ENCODE results near the gene DCUN1D2.
"Not testable (repeated sequence)": the region's sequence is repeated elsewhere in the genome, so short reads cannot be mapped to it uniquely, and the experiment has no call there.

DCUN1D2 gene

DNA sequence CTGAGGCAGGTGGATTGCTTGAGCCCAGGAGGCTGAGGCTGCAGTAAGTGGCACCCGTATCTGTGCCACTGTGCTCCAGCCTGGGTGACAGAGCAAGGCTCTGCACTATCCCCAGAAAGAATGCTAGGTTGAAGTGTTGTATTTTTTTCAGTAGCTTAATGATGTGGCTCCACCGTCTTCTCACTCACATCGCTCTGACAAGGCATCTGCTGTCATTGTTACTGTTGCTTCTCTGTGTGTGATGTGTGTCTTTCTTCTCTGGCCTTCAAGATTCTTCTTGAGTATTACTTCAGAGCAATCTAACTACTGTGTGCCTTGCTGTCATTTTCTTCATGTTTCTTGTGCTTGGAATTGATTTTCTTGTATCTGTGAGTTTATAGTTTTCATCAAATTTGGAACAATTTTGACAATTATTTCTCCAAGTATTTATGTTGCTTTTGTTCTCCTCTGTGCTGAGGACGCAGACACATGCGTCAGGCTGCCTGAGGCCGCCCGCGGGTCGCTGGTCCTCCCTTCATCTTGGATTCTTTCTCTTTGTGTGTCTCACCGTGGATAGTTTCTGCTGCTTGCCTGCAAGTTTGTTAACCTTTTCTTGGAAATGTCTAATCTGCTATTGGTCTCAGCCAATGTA lies 48.0 kb downstream of the DCUN1D2 start:
- DNase-seq, result no peak

DNA sequence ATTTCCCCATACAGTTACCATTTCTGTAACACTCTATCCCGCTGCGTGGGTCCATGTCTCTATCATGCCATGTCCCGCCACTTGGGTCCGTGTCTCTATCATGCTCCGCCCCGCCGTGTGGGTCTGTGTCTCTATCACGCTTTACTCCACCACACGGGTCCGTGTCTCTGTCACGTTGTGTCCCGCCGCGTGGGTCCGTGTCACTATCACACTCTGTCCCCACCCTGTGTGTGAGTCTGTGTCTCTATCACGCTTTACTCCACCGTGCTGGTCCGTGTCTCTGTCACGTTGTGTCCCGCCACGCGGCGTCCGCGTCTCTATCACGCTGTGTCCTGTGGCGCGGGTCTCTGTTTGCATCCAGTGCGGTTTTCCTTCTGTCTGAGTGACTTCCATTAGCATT lies 48.9 kb downstream of the DCUN1D2 start:
- DNase-seq, result no peak

DNA sequence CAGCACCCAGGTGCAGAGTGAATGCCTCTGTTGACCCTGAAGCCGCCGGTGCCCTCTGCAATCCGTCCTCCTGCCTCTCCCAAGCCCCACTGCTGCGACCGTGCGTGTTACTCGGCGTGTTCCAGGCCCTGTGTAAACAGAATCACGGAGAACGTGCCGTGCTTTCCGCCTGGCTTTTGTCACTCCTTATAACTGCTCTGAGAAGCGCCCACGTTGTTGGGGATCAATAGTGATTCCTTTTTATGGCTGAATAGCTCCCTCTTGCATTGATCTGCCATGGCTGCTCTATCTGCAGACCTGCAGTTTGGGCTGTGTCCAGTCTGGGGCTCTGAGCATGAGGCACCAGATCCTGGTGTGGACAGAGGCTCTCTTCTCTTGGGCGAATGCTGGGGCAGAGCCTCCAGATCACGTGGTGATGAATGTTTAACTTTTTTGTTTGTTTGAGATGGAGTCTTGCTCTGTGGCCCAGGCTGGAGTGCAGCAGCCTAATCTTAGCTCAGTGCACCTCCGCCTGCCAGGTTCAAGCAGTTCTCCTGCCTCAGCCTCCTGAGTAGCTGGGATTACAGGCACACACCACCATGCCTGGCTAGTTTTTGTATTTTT lies 53.0 kb downstream of the DCUN1D2 start:
- DNase-seq, result no peak

DNA sequence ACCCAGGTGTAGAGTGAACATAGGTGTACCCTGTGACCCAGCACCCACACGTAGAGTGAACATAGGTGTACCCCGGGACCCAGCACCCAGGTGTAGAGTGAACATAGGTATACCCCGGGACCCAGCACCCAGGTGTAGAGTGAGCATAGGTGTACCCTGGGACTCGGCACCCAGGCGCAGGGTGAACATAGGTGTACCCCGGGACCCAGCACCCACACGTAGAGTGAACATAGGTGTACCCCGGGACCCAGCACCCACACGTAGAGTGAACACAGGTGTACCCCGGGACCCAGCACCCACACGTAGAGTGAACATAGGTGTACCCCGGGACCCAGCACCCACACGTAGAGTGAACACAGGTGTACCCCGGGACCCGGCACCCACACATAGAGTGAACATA lies 53.6 kb downstream of the DCUN1D2 start:
- DNase-seq, result not testable (repeated sequence)

DNA sequence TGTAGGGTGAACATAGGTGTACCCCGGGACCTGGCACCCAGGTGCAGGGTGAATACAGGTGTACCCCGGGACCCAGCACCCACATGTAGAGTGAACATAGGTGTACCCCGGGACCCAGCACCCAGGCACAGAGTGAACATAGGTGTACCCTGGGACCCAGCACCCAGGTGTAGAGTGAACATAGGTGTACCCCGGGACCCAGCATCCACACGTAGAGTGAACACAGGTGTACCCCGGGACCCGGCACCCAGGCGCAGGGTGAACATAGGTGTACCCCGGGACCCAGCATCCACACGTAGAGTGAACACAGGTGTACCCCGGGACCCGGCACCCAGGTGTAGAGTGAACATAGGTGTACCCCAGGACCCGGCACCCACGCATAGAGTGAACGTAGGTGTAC lies 54.6 kb downstream of the DCUN1D2 start:
- not testable (repeated sequence) for DNase-seq

DNA sequence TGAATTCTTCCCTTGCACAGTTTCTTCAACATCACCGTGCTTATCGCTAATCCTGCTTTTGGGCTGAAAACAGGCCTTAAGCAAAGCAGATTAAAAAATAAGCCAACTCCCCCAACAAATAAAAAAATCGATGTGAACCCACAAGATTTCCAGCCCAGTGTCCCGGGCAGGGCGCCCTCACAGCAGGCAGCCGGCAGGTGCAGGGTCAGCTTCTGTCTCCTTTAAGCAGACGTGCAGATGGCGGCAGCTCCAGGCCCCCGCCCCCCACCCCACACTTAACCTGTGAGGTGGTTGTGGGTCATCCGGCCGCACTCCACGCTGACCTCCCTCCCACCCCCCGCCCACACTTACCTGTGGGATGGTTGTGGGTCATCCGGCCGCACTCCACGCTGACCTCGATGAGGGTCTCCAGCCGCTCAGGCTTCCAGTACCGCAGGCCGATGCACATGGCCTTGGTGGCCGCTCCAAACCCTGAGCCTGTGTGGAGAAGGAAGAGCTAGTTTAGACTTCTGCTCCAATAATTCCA lies 57.1 kb downstream of the DCUN1D2 start:
- DNase-seq, result no peak

DNA sequence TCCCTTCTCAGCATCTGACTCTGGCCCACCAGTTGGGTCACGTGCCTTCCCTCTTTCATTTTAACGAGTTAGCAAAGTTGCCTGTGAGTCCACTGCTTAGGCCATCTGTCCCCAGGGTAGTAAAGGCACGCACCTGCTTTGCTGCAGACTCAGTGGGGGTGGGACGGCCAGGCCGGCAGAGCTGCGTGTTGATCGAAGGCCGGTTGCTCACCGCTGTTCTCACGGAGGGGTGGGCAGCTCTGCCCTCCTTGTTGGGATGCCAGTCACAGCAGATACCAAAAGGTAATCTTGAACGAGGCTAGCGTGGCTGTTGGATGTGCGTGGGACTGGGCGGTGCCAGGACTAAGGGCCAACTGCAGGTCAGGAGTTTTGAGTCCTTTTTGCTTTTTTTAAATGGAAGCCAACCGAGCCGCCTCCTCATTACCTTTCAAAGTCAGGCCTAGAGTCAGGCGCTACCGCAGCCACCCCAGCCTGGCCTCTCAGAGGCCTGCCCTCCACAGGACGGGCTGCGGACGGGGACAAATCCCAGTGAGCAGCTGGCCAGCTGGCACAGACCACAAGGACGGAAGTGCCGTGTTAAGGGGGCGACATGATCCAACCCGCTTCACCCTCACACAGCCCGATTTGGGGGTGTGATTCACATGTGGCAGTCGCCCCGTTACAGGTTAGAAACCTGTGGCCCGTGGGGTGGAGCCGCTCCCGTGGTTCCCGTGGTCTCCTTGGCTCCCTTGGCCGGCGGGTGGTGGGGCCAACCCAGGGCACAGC lies 57.8 kb downstream of the DCUN1D2 start:
- no peak for DNase-seq

DNA sequence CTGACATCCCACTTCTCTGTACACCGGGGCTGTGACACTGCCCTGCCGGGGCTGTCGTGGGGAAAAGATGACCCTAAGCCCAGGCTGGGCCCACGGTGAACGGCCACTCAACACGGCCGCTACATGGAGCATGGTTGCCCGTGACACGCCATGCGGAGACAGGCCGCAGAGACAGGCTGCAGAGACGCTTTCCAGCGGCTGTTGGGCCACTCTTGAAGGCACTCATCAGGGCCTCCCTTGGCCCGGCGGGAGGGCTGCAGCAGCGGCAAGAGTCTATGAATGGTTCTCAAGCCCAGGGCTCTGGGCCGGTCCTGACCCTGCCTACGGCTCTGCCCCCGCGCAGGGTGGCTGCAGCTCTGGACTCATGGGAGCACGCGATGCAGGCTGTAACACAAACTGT lies 59.3 kb downstream of the DCUN1D2 start:
- no peak for DNase-seq

DNA sequence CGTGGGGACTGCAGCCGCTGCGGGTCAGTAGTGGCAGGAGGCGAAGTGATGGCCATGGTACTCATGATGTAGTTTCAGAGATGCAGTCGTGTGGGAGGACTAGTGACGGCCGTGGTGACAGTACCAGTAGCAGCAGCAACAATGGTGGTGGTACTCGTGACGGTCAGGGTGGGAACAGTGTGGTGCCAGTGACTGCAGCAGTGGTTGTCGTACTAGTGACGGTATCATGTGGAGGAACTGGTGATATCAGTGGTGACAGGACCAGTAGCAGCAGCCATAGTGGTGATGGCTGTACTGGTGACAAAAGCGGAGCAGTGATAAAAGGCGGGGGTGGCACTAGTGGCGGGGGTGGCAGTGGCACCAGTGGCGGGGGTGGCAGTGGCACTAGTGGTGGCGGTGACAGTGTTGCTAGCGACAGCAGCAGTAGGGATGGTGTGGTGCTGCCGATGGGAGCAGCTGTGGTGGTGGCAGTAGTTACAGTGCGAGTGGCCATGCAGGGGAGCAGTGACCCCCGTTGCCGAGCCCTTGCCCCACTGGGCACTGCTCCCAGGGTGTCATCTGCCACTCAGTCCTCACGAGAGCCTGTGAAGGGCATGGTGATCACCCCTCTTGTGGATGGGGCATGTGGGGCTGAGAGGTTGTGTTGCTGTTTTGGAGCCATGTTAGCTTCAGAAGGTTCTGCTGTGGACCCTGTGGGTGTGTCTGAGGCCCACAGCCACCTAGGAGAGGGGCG lies 60.0 kb downstream of the DCUN1D2 start:
- DNase-seq, result no peak

DNA sequence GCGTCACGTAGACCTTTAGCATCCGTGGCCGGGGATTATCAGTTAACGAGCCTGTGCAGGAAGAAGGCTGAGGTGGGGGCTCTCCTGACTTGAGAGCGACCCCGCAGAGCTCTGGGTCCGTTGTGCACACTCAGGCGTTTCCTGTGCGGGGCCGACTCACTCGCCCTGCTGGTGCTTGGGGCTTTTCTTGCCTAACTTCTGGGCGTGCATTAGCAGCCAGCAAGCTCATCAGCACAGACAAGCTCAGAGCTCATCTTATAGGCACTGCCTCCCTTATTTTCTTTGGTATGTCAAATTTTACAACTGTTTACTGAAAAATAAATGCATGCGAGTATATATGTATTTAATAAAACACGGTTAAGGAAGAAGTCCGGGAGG lies 60.9 kb downstream of the DCUN1D2 start:
- DNase-seq, result no peak

DNA sequence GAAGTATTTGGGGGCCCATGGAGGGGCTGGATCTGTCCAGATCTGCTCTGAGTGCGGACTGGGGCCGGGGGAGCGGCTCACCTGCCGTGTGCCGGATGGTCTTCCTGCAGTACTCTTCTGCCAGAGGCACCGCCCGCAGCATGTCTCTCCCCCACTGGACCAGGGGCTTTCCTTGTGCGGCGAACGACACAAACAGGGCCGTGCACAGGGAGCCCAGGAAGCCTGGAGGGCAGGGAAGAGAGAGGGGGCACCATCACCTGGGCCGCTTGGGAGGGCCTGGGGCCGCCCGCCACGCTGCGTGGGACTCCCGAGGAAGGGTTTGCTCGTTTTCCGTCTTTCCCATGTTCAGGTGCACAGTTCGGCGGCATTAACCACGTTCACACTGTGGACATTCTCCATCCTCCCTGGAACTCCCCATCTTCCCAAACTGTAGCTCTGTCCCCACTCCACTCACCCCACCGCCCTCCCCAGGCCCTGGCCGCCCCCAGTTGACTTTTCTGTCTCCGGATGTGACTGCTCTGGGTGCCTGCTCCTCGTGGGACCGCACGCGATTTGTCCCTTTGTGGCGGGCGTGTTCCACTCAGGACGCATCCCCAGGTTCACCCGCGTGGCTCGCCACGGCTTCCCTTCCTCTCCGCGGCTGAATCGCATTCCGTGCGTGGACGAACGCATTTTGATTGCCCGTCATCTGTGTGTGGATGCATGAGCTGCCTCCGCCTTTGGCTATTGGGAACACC lies 61.5 kb downstream of the DCUN1D2 start:
- DNase-seq, result no peak

DNA sequence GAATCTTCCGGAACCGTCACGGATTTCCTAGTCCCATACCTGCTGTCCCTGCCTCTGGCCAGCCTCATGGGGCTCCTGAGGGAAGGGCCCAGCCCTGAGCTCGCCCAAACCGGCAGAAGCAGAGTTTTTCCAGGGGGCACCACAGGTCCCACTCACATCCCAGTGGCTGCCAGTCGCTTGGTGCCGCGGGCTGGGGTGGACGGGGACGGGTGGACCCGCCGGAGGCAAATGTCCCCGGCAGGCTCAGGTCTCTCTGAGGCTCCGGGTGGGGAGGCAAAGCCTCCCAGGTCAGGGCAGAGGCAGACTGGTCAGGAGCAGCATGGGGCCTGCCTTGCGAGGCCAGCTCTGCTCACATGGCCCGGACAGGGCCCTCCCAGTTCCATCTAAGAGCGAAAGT lies 62.0 kb downstream of the DCUN1D2 start:
- DNase-seq, result no peak

DNA sequence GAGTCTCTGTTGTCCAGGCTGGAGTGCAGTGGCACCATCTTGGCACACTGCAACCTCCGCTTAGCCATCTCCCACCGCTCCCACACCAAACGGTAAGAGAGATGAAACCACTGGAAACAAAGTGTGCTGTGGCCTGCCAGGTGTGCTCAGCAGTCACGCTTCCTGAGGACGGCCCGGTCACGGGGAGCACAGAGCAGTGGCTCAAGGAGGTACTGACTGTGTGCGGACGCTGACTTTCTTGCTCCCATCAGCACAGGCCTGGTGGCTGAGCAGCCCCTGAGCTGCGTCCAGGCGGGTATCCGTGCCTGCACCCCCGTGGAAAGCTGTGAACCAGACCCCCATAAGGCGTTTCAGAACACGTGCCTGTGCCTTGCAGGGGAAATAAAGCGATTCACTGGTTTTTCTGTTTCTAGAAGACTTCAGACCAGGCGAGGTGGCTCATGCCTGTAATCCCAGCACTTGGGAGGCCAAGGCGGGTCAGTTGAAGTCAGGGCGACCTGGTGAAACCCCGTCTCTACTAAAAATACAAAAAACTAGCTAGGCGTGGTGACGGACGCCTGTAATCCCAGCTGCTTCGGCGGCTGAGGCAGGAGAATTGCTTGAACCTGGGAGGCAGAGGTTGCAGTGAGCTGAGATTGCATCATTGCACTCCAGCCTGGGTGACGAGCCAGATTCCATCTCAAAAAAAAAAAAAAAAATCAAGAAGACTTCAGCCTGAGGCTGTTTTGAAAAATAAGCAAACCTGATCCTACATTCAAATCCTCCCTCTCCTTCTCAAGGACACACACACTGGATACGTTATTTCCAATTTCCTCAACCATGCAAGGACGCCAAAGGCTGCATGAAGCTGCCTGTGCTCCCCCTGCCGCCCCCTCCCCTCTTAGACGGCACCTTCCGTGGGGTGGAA lies 62.7 kb downstream of the DCUN1D2 start:
- no peak for DNase-seq

DNA sequence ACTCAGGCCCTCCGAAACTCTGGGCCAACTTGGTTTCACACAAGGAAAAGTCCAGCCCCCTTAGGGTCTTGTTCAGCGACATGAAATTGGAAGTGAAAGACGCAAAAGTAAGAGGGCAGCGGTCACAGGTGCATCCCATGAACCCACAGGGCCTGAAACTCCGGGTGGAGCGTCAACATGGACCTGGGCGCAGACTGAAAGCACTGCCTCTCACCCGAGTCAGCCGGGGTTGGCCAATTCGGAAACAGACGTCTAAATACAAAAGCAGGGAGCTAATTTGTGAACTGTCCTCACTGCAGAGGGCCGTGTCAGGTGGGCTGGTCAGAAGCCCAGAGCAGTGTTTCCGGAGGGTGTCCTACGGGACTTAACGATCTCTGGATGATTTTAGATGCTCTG lies 63.9 kb downstream of the DCUN1D2 start:
- no peak for DNase-seq

DNA sequence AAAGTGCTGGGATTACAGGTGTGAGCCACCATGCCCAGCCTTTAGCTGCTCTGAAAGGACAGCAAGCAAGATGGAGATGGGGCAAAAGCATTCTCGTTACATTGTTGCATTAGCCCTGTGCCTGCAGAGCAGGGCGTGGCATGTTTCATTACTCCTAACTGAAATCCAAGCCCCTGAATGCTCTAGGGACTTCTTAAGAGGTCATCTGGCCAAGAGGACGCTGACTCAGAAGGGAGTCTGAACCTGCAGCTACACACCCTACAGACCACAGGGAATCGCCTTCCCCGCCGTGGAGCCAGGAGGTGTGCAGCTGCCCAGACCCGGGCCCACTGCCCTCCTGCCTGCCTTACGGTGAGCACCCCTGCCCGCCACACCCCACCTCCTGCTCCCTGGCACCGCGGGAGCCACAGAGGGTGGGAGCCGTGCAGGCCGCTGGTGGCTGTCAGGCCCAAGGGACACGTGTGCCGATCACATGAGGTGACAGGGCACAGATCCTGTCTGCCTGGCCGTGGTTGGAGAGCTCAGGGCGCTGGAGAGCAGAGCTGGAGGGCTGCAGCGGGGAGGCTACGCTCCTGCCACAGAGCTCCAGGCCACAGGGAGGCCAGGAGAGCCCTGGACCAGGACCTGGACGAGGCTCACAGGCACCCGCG lies 64.4 kb downstream of the DCUN1D2 start:
- DNase-seq, result no peak

DNA sequence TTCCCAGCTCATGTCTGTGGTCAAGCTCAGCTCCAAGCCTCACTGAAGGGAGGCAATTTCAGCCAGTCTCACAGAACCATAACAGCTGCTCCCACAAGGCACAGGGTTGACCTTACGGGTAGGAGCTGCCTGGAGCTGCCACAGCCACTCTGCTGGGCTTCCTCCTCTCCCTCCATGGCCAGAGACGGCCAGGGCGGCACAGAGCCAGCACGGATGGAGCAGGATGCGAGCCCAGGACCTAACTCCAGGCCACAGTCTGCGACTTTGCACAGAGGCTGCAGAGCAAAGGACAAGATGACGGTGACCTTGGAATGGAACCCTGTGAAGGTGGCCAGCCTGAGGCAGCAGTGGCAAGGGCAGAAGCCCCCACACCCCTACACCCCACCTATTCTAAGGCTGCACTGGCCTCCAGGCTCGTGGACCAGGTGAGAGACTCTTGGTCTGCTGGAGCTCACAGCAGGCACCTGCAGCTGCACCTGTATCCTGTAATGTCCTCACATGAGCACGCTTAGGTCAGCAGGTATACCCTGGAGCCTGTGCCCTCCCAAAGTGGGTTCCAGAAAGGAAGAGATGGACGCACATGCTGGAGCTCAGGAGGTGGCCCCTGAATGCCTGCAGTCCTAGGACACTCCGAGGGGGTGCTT lies 66.9 kb downstream of the DCUN1D2 start:
- no peak for DNase-seq

DNA sequence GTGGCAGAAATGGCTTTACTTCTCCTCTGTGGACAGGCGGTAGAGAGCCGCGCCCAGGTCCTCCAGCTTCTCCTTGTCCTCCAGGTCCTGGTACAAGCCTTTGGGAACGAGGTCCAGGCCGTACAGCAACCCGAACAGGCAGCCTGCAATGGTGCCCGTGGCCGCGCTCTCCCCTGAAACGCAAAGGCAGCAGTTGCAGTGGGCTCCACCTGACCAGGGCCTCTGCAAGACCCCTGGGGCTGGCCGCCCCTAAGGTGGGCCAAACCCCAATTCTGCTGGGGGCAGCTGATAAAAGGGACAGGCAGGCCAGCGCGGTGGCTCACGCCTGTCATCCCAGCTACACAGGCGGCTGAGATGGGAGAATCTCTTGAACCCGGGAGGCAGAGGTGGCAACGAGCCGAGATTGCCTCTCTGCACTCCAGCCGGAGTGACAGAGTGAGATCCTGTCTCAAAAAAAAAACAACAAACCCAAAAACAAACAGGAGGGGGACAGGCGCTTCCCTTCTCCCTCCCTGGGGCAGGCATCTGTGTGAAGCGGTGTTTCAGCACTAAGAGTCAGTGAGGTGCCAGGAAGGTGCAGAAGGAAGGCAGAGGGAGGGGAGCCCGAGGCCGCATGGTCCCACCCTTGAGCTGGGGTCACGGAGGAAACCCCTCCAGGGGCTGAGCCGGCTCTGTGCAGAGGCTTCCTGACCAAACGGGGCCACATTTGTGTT lies 67.5 kb downstream of the DCUN1D2 start:
- DNase-seq, result no peak

DNA sequence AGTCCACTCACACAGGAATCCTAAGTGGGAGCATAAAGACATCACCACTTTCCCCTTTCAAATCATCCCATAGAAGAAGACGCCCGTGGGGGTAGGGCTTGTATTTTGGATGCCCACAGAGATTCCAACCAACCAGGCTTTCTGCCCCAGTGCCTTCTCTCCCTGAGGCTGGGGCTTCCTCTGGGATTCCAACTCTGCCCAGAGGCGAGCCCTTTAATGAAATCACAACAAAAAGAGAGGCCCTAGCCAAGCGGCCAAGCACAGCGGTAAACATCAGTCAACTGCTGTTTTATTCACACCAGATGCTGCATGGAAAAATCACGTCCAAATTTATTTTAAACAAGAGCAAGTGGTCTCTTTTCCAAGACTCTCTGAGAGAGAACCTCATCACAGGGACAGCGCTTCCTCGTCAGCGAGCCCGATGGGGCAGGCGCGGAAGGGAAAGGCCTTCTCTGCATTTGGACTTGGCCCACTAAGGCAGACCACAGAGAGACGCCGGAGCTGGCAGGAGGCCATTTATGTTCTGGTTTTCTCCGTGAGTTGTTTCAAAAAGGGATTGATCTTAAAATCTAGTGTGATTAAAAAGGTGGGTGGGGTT lies 68.7 kb downstream of the DCUN1D2 start:
- DNase-seq, result no peak

DNA sequence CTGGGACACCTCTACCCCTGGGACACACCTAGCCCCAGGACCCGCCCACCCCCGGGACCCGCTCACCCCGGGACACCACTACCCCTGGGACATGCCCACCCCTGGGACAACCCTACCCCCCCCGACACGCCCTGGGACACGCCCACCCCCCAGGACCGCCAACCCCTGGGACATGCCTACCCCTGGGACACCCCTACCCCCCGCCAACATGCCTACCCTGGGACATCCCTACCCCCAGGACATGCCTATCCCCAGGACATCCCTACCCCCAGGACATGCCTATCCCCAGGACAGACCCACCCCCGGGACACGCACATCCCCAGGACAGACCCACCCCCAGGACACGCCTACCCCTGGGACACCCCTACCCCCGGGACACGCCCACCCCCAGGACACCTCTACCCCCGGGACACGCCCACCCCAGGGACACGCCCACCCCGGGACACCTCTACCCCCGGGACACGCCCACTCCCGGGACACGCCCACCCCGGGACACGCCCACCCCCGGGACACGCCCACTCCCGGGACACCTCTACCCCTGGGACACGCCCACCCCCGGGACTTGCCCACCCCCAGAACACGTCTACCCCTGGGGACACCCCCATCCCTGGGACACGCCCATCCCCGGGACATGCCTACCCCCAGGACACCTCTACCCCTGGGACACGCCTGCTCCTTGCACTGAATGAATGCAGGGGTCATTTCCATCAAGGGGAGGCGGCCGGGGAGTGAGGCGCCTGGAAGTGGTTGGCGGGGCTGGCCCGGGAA lies 69.5 kb downstream of the DCUN1D2 start:
- no peak for DNase-seq
